ENCODE results near the gene OR2T29.

DNA sequence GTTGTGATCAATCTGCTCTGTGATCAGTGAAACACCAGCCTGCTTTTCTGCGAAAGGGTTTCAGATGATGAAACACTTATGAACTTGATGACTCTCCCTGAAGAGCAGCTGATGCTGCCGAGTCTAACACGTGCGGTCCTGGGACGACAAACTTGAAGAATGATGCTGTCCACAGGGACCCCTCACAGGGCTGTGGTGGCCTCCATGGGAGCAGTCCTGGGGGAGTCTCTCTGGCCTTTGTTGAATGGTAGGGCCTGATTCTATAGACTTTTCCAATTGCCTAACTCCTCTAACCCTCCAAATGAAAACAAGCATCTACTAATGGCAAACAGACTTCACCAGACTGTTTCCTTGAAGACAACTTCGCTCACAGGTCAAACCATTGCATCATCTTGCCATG lies 35.0 kb upstream of the OR2T29 start, which contains the start of gene OR2T10:
- TF ChIP-seq, protein P1, sequence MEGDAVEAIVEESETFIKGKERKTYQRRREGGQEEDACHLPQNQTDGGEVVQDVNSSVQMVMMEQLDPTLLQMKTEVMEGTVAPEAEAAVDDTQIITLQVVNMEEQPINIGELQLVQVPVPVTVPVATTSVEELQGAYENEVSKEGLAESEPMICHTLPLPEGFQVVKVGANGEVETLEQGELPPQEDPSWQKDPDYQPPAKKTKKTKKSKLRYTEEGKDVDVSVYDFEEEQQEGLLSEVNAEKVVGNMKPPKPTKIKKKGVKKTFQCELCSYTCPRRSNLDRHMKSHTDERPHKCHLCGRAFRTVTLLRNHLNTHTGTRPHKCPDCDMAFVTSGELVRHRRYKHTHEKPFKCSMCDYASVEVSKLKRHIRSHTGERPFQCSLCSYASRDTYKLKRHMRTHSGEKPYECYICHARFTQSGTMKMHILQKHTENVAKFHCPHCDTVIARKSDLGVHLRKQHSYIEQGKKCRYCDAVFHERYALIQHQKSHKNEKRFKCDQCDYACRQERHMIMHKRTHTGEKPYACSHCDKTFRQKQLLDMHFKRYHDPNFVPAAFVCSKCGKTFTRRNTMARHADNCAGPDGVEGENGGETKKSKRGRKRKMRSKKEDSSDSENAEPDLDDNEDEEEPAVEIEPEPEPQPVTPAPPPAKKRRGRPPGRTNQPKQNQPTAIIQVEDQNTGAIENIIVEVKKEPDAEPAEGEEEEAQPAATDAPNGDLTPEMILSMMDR (IDR thresholded peaks at IDR 0.05; ENCODE audit: low read length): no peak
- TF ChIP-seq EZH2 (optimal IDR thresholded peaks at IDR 0.05; ENCODE audit: low read depth, low read length) (no peak), EZH2phosphoT487 (IDR thresholded peaks at IDR 0.05; ENCODE audit: low read length) (no peak)

All from MM.1S (cell line).